Common myeloid progenitor, CD34-positive (primary cell): Measurements from ENCODE around the gene GNG13.

Source experiments
- CTCF ChIA-PET: fragments of 350-600 bp; sonication (Branson Sonifier 250); formaldehyde crosslinking; loops from one replicate; lab custom pipeline; 2021; ENCODE audit warnings: antibody characterized with exemption; lab: Charles Lee
- POLR2A ChIA-PET: fragments of 350-600 bp; sonication (Branson Sonifier 250); formaldehyde crosslinking; loops from one replicate; lab custom pipeline; 2021; ENCODE audit warnings: antibody characterized with exemption; lab: Charles Lee
- DNase-seq, 3 donors: peaks; one replicate each; pipeline versions ENCODE4 v3.0.0 to v3.0.0-alpha.2; 2013
- H3K27ac ChIP-seq, 2 experiments: 1 replicate in 1 of 2; 2 replicates in 1 of 2; pipeline ENCODE4 v1.7.0; 2013; ENCODE audit warnings: inconsistent platforms in 2 of 2, low read length in 2 of 2, mild to moderate bottlenecking in 2 of 2, low read depth in 1 of 2, moderate library complexity in 1 of 2; ENCODE audit not compliant: severe bottlenecking in 2 of 2, insufficient read depth in 1 of 2, poor library complexity in 1 of 2
- H3K27me3 ChIP-seq, 5 experiments: replicated peaks in 2 of 5; 1 replicate in 3 of 5; 2 replicates in 2 of 5; pipeline versions ENCODE4 v1.6.1 to v1.7.0; 2013; ENCODE audit warnings: low read length in 4 of 5, mild to moderate bottlenecking in 2 of 5, moderate library complexity in 2 of 5, inconsistent platforms in 1 of 5; ENCODE audit not compliant: insufficient read depth in 5 of 5, control insufficient read depth in 4 of 5
- H3K36me3 ChIP-seq, 4 experiments: 1 replicate in 2 of 4; 2 replicates in 2 of 4; pipeline versions ENCODE4 v1.6.1 to v1.7.0; 2013; ENCODE audit warnings: low read length in 3 of 4, control low read depth in 1 of 4, mild to moderate bottlenecking in 1 of 4; ENCODE audit not compliant: control insufficient read depth in 4 of 4, insufficient read depth in 4 of 4
- H3K4me1 ChIP-seq, 4 experiments: 1 replicate in 3 of 4; 2 replicates in 1 of 4; pipeline versions ENCODE4 v1.6.1 to v1.7.1; 2013; ENCODE audit warnings: low read length in 3 of 4, mild to moderate bottlenecking in 3 of 4, control low read depth in 1 of 4, inconsistent platforms in 1 of 4, moderate library complexity in 1 of 4; ENCODE audit not compliant: control insufficient read depth in 4 of 4, insufficient read depth in 4 of 4; ENCODE audit errors: control extremely low read depth in 1 of 4
- H3K4me3 ChIP-seq, 7 experiments: 1 replicate in 4 of 7; 2 replicates in 3 of 7; pipeline versions ENCODE4 v1.5.1 to v1.7.0; 2013; ENCODE audit warnings: mild to moderate bottlenecking in 7 of 7, low read length in 6 of 7, moderate library complexity in 6 of 7, inconsistent platforms in 2 of 7, low read depth in 2 of 7, control low read depth in 1 of 7; ENCODE audit not compliant: insufficient read depth in 4 of 7, control insufficient read depth in 1 of 7; ENCODE audit errors: extremely low read depth in 1 of 7
- H3K9me3 ChIP-seq, 5 experiments: 1 replicate in 4 of 5; 2 replicates in 1 of 5; pipeline versions ENCODE4 v1.6.1 to v1.7.1; 2013; ENCODE audit warnings: low read length in 4 of 5, mild to moderate bottlenecking in 2 of 5, inconsistent platforms in 1 of 5, low read depth in 1 of 5, moderate library complexity in 1 of 5; ENCODE audit not compliant: control insufficient read depth in 4 of 5, insufficient read depth in 2 of 5; ENCODE audit errors: control extremely low read depth in 1 of 5
- WGBS: methylation state at CpG from one replicate; pipeline ENCODE4 v1.1.5; 2013; ENCODE audit not compliant: insufficient coverage; 5-methylcytosine and 5-hydroxymethylcytosine counted together

GNG13 gene

GRCh38 chr16:788399-789126, 12.0 kb downstream of the GNG13 start, which contains the start of gene CHTF18:
Gene CHTF18 (plus strand): TSS chr16:788620. CDS start chr16:788685, 65 bp downstream.
- peaks cover 5 to 60% (median 31%) of the 10 kb centered on the region in 4 experiments for H3K36me3 ChIP-seq
- DNase-seq = peak; percentile 89 to 96 (median 95)

GRCh38 chr16:787978-788398, 12.5 kb downstream of the GNG13 start, which contains the start of gene RPUSD1:
Gene RPUSD1 (minus strand): TSS chr16:788381. CDS start chr16:787737, 644 bp downstream.
- no peaks in the 10 kb centered on the region for H3K27me3 ChIP-seq
- peak within 1 kb of the TSS; percentile 46 to 80 for H3K27ac ChIP-seq
- H3K9me3 ChIP-seq = no peaks in the 10 kb centered on the region
- ChIA-PET CTCF (interaction anchor here (1.0 to 8.1 kb wide), 6 partner anchors 40 to 76 kb away, joined by 3 to 104 read pairs (median 6); partner anchors contain the start of genes ANTKMT and METRN), POLR2A (no interaction called here)
- peak within 1 kb of the TSS; percentile 69 to 97 (median 84) for H3K4me3 ChIP-seq
- WGBS = 0% methylated on average over 28 of the region's 45 CpGs
- DNase-seq = peak; percentile 29 to 77 (median 69)
- peaks cover 0 to 27% (median 22%) of the 10 kb centered on the region in 4 experiments for H3K4me1 ChIP-seq
- peaks cover 5 to 55% (median 28%) of the 10 kb centered on the region in 4 experiments for H3K36me3 ChIP-seq

More at GRCh38 chr16:788399-789126, 12.0 kb downstream of the GNG13 start, which contains the start of gene CHTF18:
- Histone ChIP-seq H3K4me3 (peak within 1 kb of the TSS; percentile 69 to 97 (median 84)), H3K4me1 (peaks cover 0 to 27% (median 22%) of the 10 kb centered on the region in 4 experiments), H3K27ac (peak within 1 kb of the TSS; percentile 46 to 80), H3K9me3 (no peaks in the 10 kb centered on the region), H3K27me3 (no peaks in the 10 kb centered on the region)
- under 1% methylated on average over 79 of the region's 97 CpGs for WGBS
- ChIA-PET POLR2A (interaction anchor here (0.6 kb wide), 1 partner anchor 66 kb away, joined by 6 read pairs; no protein-coding TSS in a partner anchor), CTCF (interaction anchor here (1.0 to 8.1 kb wide), 5 partner anchors 41 to 77 kb away, joined by 3 to 104 read pairs (median 5); partner anchors contain the start of genes ANTKMT and METRN)

- 45% methylated on average over 41 of the region's 47 CpGs for WGBS
- DNase-seq = no peak
- no peaks in the 10 kb centered on the region for H3K9me3 ChIP-seq
These were observed 13.1 kb downstream of the GNG13 start for GRCh38 chr16:787321-787966.

GRCh38 chr16:785563-786535, 14.7 kb downstream of the GNG13 start:
- peak; percentile 64 to 71 (median 66) for DNase-seq
- H3K27ac ChIP-seq = no peak overlapping the region
- H3K4me1 ChIP-seq = peaks cover 0 to 32% (median 25%) of the 10 kb centered on the region in 4 experiments
- ChIA-PET CTCF (interaction anchor here (0.7 to 8.1 kb wide), 15 partner anchors 10 to 74 kb away, joined by 3 to 104 read pairs (median 4); partner anchors contain the start of gene METRN), POLR2A (no interaction called here)
- H3K36me3 ChIP-seq = peaks cover 4 to 34% (median 17%) of the 10 kb centered on the region in 4 experiments
- 70% methylated on average over 51 of the region's 58 CpGs for WGBS
- H3K9me3 ChIP-seq = no peaks in the 10 kb centered on the region
- peaks cover 0 to 7% (median 0%) of the 10 kb centered on the region in 5 experiments for H3K27me3 ChIP-seq
- H3K4me3 ChIP-seq = no peak overlapping the region

More at GRCh38 chr16:787321-787966, 13.1 kb downstream of the GNG13 start:
- Histone ChIP-seq H3K4me1 (peaks cover 0 to 27% (median 22%) of the 10 kb centered on the region in 4 experiments), H3K4me3 (peak overlapping the region; percentile 69 to 97 (median 84)), H3K27me3 (peaks cover 0 to 2% (median 0%) of the 10 kb centered on the region in 5 experiments), H3K27ac (peak overlapping the region; percentile 46 to 80), H3K36me3 (peaks cover 5 to 49% (median 26%) of the 10 kb centered on the region in 4 experiments)
- POLR2A ChIA-PET = no interaction called here
- CTCF ChIA-PET = interaction anchor here (1.0 to 8.1 kb wide), 6 partner anchors 40 to 76 kb away, joined by 3 to 104 read pairs (median 6); partner anchors contain the start of genes ANTKMT and METRN

- H3K4me1 ChIP-seq = peaks cover 0 to 31% (median 23%) of the 10 kb centered on the region in 4 experiments
- CTCF ChIA-PET = interaction anchor here (0.9 to 8.1 kb wide), 15 partner anchors 12 to 76 kb away, joined by 3 to 104 read pairs (median 8); partner anchors contain the start of gene METRN
- DNase-seq = no peak
- peaks cover 0 to 22% (median 10%) of the 10 kb centered on the region in 4 experiments for H3K36me3 ChIP-seq
- H3K27ac ChIP-seq = no peak overlapping the region
- H3K9me3 ChIP-seq = no peaks in the 10 kb centered on the region
- H3K4me3 ChIP-seq = no peak overlapping the region
- peaks cover 0 to 10% (median 0%) of the 10 kb centered on the region in 5 experiments for H3K27me3 ChIP-seq
- WGBS = 93% methylated on average over 19 of the region's 19 CpGs
- POLR2A ChIA-PET = no interaction called here
These were observed 16.1 kb downstream of the GNG13 start for GRCh38 chr16:784431-784830.
